Measurements from ENCODE around the gene RNF121.

RNF121 gene

DNA sequence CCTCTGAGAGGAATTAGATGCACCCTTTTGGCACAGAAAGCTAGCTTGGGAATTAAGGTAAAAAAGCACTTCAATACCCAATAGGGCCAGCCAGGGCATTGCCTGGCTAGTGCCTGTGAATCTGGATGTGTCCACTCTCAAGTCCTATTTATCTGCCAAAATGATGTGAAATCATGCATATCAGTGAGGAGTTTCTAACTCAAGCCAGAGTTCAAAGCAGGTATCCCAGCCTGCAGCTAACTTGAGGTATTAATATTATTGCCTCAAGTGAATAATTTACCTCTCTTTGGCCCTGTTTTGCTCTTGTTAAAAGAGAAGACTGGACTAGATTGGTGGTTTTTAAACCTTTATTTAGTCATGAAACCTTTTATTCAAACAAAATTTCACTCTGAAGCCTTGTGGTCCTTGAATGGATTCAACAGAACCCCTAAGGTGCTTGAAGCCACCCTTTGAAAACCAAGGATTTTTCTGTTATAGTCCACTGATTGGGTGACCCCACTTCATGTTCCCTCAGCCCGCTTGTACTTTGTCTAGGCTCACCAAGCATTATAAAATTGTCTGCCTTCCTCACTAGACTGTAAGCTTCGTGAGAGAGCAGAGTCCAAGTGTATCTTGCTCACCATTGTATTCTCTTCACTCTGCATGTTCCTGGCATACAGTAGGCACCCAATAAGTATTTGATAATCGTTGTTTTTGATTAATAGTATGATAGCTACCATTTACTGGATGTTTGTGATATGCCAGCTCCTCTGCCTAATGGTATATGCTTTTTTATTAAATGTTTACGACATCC lies 4.5 kb downstream of the RNF121 start:
- DNase-seq: no peak

DNA sequence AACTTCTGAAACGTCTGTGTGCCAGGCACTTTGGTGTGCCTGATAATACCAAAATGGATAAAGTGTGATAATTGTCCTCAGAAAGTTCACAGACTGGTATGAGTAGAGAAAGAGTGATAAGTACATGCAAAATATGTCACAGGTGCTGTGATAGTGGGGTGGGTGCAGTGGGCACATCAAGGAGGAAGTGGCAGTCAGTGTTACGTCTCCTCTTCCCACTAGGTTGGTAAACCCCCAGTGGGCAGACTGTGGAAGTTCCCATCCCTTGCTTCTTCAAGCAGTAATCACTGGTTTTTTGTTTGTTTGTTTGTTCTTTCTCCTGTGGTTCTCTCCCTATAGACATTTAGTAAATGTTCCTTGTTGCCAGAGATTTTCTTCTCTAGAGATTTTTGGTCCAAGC lies 5.4 kb downstream of the RNF121 start:
- DNase-seq: no peak

- no peak for DNase-seq
Measured at GRCh38 chr11:71935338-71935925, 6.6 kb downstream of the RNF121 start.

GRCh38 chr11:71936825-71937224 lies 8.0 kb downstream of the RNF121 start:
- no peak for DNase-seq

GRCh38 chr11:71937826-71938225 lies 9.0 kb downstream of the RNF121 start:
- DNase-seq: no peak

DNA sequence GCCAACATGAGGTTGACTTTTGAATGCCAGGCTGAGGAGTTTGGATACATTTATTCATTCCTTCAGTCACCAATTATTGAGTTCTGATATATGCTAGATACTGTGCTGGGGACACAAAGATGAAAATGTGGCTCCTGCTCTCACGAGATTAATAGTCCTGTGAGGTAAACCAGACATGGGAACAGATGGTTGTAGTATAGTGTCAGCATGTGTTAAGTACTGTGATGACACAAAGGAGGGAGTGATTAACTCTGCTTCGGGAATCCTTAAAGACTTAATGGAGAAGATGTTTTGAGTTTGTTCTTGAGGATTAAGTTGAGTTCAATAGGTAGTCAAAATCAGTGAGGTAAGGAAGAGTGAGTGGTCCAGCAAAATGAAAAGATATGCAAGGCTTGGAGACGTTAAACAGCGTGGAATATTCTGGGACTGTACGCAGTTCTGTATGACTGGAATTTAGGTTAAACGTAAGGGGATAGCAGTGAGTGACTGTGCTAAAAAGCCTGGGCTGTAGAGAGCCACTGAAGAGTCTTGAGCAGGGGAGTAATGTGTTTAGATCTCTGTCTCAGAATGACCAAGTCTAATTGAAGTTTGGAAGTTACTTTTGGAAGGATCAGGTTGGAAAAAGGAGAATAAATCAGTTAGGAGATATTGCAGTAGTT lies 11.8 kb downstream of the RNF121 start:
- no peak for DNase-seq

GRCh38 chr11:71946144-71946571 lies 17.3 kb downstream of the RNF121 start:
- no peak for DNase-seq

DNA sequence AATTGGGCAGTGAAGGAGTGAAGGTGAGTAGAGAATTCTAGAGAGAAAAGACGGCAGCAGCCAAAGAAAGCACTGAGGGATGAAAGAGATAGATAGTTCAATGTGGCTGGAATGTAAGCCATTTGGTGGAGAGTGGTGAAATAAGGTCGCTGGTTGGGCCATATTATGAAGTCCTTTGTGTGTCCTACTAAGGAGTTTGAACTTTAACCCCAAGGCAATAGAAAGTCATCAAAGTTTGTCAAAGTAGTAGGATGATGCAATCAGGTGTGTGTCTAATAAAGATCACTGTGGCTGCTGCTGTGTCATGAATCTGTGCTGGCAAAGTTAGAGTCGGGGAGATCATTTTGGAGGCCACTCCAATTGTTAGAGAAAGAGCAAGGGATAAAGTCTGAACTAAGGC lies 18.7 kb downstream of the RNF121 start:
- no peak for DNase-seq

GRCh38 chr11:71948314-71949027 lies 19.6 kb downstream of the RNF121 start:
- peak; percentile 15 for DNase-seq

- DNase-seq: no peak
Measured at GRCh38 chr11:71949034-71949433, 20.2 kb downstream of the RNF121 start.

GRCh38 chr11:71951741-71952310 lies 23.0 kb downstream of the RNF121 start:
- DNase-seq: no peak

DNA sequence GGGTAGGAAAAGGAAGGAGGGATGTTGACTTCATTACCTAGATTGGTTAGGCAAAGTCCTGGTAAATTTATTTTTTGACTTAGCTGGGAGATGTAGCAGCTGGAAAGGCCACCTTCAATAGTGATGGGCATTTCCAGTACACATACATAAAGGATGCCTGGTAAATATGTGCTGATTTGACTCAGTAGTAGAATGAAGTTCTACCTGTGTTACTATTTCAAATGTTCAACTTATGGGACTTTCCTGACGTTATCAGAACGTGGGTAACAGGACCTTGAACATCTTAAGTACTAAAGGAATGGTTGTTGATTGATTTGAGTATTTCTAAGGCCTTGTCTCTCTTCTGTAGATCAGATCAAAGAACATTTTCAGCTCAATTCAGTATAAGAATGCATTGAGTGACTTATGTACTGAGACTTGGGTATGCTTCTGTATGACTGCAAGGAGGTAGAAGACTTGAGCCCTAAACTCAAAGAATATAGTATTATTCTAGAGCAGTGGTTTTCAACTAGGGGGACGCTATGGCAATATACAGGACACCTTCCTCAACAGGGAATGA lies 27.1 kb downstream of the RNF121 start:
- DNase-seq: no peak

- DNase-seq: no peak
Measured at GRCh38 chr11:71962428-71963038, 33.7 kb downstream of the RNF121 start.

DNA sequence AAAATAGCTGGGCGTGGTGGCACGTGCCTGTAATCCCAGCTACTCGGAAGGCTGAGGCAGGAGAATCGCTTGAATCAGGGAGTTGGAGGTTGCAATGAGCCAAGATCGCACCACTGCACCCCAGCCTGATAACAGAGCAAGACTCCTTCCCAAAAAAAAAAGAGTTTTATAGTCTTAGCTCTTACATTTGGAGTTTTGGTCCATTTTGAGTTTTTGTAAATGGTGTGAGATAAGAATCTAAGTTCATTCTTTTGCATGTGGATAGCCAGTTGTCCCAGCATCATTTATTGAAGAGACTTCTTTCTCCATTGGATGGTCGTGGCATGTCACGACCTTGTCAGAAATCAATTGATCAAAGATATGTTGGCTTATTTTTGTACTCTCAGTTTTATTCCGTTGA lies 34.6 kb downstream of the RNF121 start:
- DNase-seq: no peak

- DNase-seq: no peak
Measured at GRCh38 chr11:71964641-71965040, 35.8 kb downstream of the RNF121 start.

GRCh38 chr11:71971680-71972079 lies 42.8 kb downstream of the RNF121 start:
- DNase-seq: no peak

DNA sequence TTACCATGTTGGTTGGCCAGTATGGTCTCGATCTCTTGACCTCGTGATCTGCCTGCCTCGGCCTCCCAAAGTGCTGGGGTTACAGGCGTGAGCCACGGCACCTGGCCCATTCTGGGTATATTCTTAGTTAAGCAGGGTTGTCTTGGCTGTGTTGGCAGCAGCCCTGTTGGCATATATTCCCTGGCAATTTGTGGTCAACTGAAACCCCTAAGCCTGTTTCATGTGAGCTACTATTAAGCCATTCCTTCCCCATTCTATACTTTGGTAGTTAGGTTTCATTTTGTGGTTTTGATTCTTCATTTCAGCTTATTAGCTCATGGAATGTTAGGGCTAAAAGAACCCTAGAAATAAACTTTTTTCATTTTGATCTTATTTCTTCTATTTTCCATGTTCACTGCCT lies 47.7 kb downstream of the RNF121 start:
- DNase-seq: no peak

- no peak for DNase-seq
Measured at GRCh38 chr11:71977090-71977489, 48.2 kb downstream of the RNF121 start.

- DNase-seq: peak; percentile 25
Measured at GRCh38 chr11:71977743-71978418, 49.0 kb downstream of the RNF121 start.

- no peak for DNase-seq
Measured at GRCh38 chr11:71979094-71979493, 50.2 kb downstream of the RNF121 start.

DNA sequence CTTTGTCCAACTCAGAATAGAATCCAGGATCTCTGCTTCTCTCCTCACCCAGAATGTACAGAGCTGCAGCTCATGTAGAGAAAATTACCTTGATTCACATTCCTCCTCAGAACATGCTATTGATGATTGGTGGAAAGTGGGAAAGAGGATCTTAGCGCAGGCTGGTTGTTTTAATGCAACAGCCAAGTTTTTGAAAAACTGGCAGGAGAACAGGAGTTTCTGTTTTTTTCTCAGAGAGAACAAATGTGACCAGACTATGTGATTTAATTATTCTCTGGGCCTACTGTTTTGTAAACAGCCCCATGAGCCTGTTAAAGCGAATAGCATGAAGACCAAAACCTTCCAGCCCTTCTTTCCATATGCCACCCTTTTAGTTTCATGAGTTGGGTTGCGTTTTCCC lies 50.8 kb downstream of the RNF121 start:
- no peak for DNase-seq

All from right kidney (tissue), 1 donor.